Endothelial cell of umbilical vein (primary cell): Measurements from ENCODE around the gene CYB5A. TPM values are rescaled to one million over a fixed set of nuclear protein-coding genes. Genes with fewer than 3 reads are reported as not detected.

Experiments used
- BruUV-seq: library from RNA; stranded (reverse); fragments of 400-500 nt; replicated peaks from 2 replicates; lab custom pipeline; 2021; lab: Mats Ljungman, UMichigan
- CTCF ChIA-PET: fragments of 300-600, 350-600 bp; sonication (Branson Sonifier 250); formaldehyde crosslinking; loops from one replicate; lab custom pipeline; 2021; ENCODE audit warnings: antibody characterized with exemption, inconsistent platforms; lab: Charles Lee
- POLR2A ChIA-PET: fragments of 300-600, 350-600 bp; sonication (Branson Sonifier 250); formaldehyde crosslinking; loops from one replicate; lab custom pipeline; 2021; ENCODE audit warnings: antibody characterized with exemption, inconsistent platforms; lab: Charles Lee
- DNase-seq: peaks from one replicate; pipeline ENCODE4 v3.0.0-alpha.2; 2011; ENCODE audit warnings: low read depth, low spot score
- FAIRE-seq: peaks from 2 replicates; lab custom pipeline; 2011; peaks lifted over from hg19 to GRCh38; lab: Jason Lieb, UNC
- H2AFZ ChIP-seq: 2 replicates; pipeline ENCODE4 v1.6.0; 2012; ENCODE audit warnings: low read depth, low read length, control low read depth, inconsistent platforms
- H3K27ac ChIP-seq: 2 replicates; pipeline ENCODE4 v1.5.1; 2011; ENCODE audit warnings: low read depth, mild to moderate bottlenecking, control low read depth, low read length, moderate library complexity; ENCODE audit not compliant: insufficient read depth
- H3K27me3 ChIP-seq, 2 experiments: 2 replicates each; pipeline versions ENCODE4 v1.6.0 to v1.6.1; 2011; ENCODE audit warnings: low read length in 2 of 2, mixed read lengths in 1 of 2; ENCODE audit not compliant: control insufficient read depth in 2 of 2, insufficient read depth in 2 of 2
- H3K36me3 ChIP-seq, 2 experiments: 2 replicates in 1 of 2; 3 replicates in 1 of 2; pipeline ENCODE4 v1.5.1; 2011; ENCODE audit warnings: low read length in 2 of 2, mild to moderate bottlenecking in 1 of 2, moderate library complexity in 1 of 2; ENCODE audit not compliant: control insufficient read depth in 2 of 2, insufficient read depth in 2 of 2; ENCODE audit errors: extremely low read depth in 1 of 2
- H3K4me1 ChIP-seq: 3 replicates; pipeline ENCODE4 v1.5.1; 2011; ENCODE audit warnings: mild to moderate bottlenecking, low read length; ENCODE audit not compliant: control insufficient read depth, insufficient read depth; ENCODE audit errors: extremely low read depth
- H3K4me2 ChIP-seq: 2 replicates; pipeline ENCODE4 v1.6.1; 2011; ENCODE audit warnings: low read length, control low read depth, mixed read lengths; ENCODE audit not compliant: insufficient read depth
- H3K4me3 ChIP-seq, 3 experiments: fragments of 200-600 bp in 1 of 3; sonication (generic), shearing (Covaris generic) in 1 of 3; replicated peaks in 1 of 3; 2 replicates each; pipeline ENCODE4 v1.5.1; 2011 to 2016; ENCODE audit warnings: control low read depth in 3 of 3, low read length in 3 of 3, mild to moderate bottlenecking in 2 of 3, inconsistent platforms in 1 of 3, low read depth in 1 of 3, moderate library complexity in 1 of 3; ENCODE audit not compliant: insufficient read depth in 1 of 3
- H3K79me2 ChIP-seq: 2 replicates; pipeline ENCODE4 v1.6.0; 2012; ENCODE audit warnings: low read length, inconsistent platforms; ENCODE audit not compliant: control insufficient read depth, insufficient read depth
- H3K9ac ChIP-seq: replicated peaks from 2 replicates; pipeline ENCODE3; 2011; ENCODE audit warnings: low read length, control low read depth; ENCODE audit not compliant: insufficient read depth; ENCODE audit errors: extremely low read depth
- H3K9me1 ChIP-seq: replicated peaks from 3 replicates; pipeline ENCODE4 v1.6.0; 2011; ENCODE audit warnings: mild to moderate bottlenecking, low read length; ENCODE audit not compliant: control insufficient read depth, insufficient read depth; ENCODE audit errors: extremely low read depth
- H3K9me3 ChIP-seq: replicated peaks from 2 replicates; pipeline ENCODE4 v1.5.1; 2012; ENCODE audit warnings: low read length, inconsistent platforms; ENCODE audit not compliant: control insufficient read depth, insufficient read depth
- H4K20me1 ChIP-seq: replicated peaks from 2 replicates; pipeline ENCODE3; 2011; ENCODE audit warnings: mild to moderate bottlenecking, low read length; ENCODE audit not compliant: control insufficient read depth, insufficient read depth; ENCODE audit errors: extremely low read depth
- EZH2 ChIP-seq: IDR thresholded peaks from 2 replicates; pipeline ENCODE4 v1.6.1; 2012; ENCODE audit warnings: borderline replicate concordance, low read depth, mild to moderate bottlenecking, moderate library complexity, low read length, inconsistent platforms; ENCODE audit not compliant: severe bottlenecking
- FOS ChIP-seq: IDR thresholded peaks from 2 replicates; pipeline ENCODE4 v1.6.1; 2011; ENCODE audit warnings: mild to moderate bottlenecking, low read length, moderate library complexity, borderline replicate concordance; ENCODE audit not compliant: insufficient read depth
- GATA2 ChIP-seq: IDR thresholded peaks from 2 replicates; pipeline ENCODE4 v1.7.0; 2011; ENCODE audit warnings: low read depth, mild to moderate bottlenecking, moderate library complexity, mixed read lengths, low read length; ENCODE audit not compliant: insufficient read length, insufficient read depth
- JUN ChIP-seq: IDR thresholded peaks from 2 replicates; pipeline ENCODE4 v1.6.1; 2011; ENCODE audit warnings: borderline replicate concordance, low read depth; ENCODE audit not compliant: insufficient read length, insufficient read depth
- MYC ChIP-seq: IDR thresholded peaks from one replicate; pipeline ENCODE4 v1.6.1; 2011; ENCODE audit warnings: mild to moderate bottlenecking, low read depth, low read length
- POLR2A ChIP-seq: IDR thresholded peaks from 2 replicates; pipeline ENCODE4 v1.6.1; 2012; ENCODE audit warnings: low read depth, mild to moderate bottlenecking, control low read depth, low read length
- POLR2AphosphoS5 ChIP-seq: IDR thresholded peaks from 2 replicates; pipeline ENCODE4 v1.6.1; 2012; ENCODE audit warnings: low read depth, mild to moderate bottlenecking, control low read depth, low read length, moderate library complexity; ENCODE audit not compliant: insufficient read depth
- dilution Hi-C: fragments of 300-500 bp; cut with MboI; formaldehyde crosslinking; loops from one replicate; pipeline ENCODE4 v1.15.0; 2019; ENCODE audit warnings: low sequenced_read_pairs; ENCODE audit not compliant: extremely low pct_ligation_motif_present
- intact Hi-C: fragments of 100-400 bp; cut with micrococcal nuclease; formaldehyde crosslinking; loops from one replicate; pipeline ENCODE4 v1.10.0; 2022
- polyA plus RNA-seq, 4 experiments: library from polyadenylated mRNA; depleted of rRNA in 3 of 4; stranded (reverse) in 3 of 4; unstranded in 1 of 4; fragments of >200 nt; gene quantifications; 2 replicates each; pipeline versions ENCODE4 v1.2.1 to v1.2.3, GENCODE V29; 2011 to 2012; ENCODE audit warnings: missing spikeins in 1 of 4
- total RNA-seq: library from RNA; stranded (reverse); gene quantifications from 2 replicates; pipeline ENCODE4 v1.2.3, GENCODE V29; 2021
- TF ChIP-seq, protein P1 (sequence below): IDR thresholded peaks from 2 replicates; pipeline ENCODE4 v1.6.1; 2011; ENCODE audit not compliant: insufficient read depth, insufficient read length
- TF ChIP-seq, protein P2 (sequence below), 2 donors: IDR thresholded peaks; 1 replicate in 1 of 2; 2 replicates in 1 of 2; pipeline ENCODE4 v1.5.1; 2011; ENCODE audit warnings: low read length in 2 of 2, mild to moderate bottlenecking in 2 of 2, moderate library complexity in 2 of 2, control low read depth in 1 of 2, inconsistent platforms in 1 of 2, low read depth in 1 of 2; ENCODE audit not compliant: insufficient read depth in 1 of 2; ENCODE audit errors: extremely low read depth in 1 of 2

The CYB5A gene
- total and polyA plus RNA-seq, 2 donors (not counting 3 experiments of a cell fraction or from before 2014, with no cell fraction given) = 24.9 to 74.0 TPM

DNA sequence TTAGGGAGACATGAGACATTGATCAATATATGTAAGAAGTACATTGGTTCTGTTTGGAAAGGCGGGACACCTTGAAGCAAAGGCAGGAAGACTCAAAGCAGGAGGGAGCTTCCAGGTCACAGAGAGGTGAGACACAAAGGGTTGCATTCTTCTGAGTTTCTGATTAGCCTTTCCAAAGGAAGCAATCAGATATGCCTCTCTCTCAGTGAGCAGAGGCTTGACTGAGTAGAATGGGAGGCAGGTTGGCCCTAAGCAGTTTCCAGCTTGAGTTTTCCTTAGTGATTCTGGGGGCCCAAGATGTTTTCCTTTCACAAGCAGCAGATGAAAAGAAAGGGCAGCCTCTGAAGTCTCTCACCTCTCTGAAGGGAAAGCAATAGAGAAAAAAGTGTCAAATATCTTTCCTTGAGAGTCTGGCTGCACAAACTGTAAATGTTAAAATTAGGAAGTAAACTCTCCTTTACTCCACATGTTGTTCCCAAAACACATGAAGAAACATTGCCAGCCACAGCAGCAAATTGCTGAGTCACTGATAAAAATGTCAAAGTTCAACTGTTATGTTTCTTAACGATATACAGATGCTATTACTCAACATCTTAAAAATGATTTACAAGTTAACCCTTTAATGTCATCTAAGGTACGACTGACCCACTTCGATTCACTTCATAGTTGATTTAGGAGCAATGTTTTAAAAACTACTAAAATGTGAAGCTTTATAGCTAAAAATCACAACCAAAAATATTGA, 40.3 kb downstream of the CYB5A start:
- TF ChIP-seq, protein P1, sequence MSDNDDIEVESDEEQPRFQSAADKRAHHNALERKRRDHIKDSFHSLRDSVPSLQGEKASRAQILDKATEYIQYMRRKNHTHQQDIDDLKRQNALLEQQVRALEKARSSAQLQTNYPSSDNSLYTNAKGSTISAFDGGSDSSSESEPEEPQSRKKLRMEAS = no peak
- no peak for TF ChIP-seq FOS
- Histone ChIP-seq H3K27ac (no peak overlapping the region), H3K79me2 (no peaks in the 10 kb centered on the region), H2AFZ (peak overlapping the region; percentile 28), H3K9ac (no peak overlapping the region), H3K4me2 (peak overlapping the region; percentile 5), H3K27me3 (no peaks in the 10 kb centered on the region), H3K9me1 (no peaks in the 10 kb centered on the region), H3K36me3 (no peaks in the 10 kb centered on the region), H4K20me1 (no peaks in the 10 kb centered on the region), H3K9me3 (no peaks in the 10 kb centered on the region), H3K4me1 (peaks cover 17% of the 10 kb centered on the region), H3K4me3 (no peak overlapping the region)
- POLR2A ChIA-PET = no interaction called here
- dilution Hi-C loops (no loop called here), intact Hi-C loops (no loop called here)
- DNase-seq (peak; percentile 56), FAIRE-seq (peak; percentile 21)
- BruUV-seq = no TSS peak
- CTCF ChIA-PET = interaction anchor here (1.0 kb wide), 1 partner anchor 24 kb away, joined by 4 read pairs; no protein-coding TSS in a partner anchor

DNA sequence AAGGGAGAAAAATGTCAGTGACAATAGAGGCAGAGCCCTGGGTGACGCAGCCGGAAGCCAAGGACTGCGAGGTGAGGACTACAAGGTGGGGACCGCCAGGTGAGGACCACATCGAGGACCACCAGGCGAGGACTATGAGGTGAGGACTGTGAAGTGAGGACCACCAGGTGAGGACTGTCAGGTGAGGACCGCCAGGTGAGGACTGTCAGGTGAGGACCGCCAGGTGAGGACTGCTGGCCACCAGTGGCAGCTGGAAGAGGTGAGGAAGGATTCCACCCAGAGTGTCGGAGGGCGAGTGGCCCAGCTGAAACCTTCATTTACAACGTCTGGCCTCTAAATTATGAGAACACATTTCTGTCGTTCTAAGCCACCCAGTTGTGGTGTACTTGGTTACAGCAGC, 41.6 kb downstream of the CYB5A start:
- no peak overlapping the region for H3K9ac ChIP-seq
- no TSS peak for BruUV-seq
- intact Hi-C loops (no loop called here), dilution Hi-C loops (no loop called here)
- CTCF ChIA-PET = no interaction called here
- H3K9me1 ChIP-seq = no peaks in the 10 kb centered on the region
- no peak for FAIRE-seq
- POLR2A ChIA-PET = no interaction called here
- H3K36me3 ChIP-seq = no peaks in the 10 kb centered on the region
- no peak for TF ChIP-seq POLR2A
- no peak for TF ChIP-seq EZH2
- TF ChIP-seq GATA2 = no peak
- no peak for TF ChIP-seq MYC
- TF ChIP-seq JUN = no peak
- no peak for TF ChIP-seq POLR2AphosphoS5
- TF ChIP-seq, protein P2, sequence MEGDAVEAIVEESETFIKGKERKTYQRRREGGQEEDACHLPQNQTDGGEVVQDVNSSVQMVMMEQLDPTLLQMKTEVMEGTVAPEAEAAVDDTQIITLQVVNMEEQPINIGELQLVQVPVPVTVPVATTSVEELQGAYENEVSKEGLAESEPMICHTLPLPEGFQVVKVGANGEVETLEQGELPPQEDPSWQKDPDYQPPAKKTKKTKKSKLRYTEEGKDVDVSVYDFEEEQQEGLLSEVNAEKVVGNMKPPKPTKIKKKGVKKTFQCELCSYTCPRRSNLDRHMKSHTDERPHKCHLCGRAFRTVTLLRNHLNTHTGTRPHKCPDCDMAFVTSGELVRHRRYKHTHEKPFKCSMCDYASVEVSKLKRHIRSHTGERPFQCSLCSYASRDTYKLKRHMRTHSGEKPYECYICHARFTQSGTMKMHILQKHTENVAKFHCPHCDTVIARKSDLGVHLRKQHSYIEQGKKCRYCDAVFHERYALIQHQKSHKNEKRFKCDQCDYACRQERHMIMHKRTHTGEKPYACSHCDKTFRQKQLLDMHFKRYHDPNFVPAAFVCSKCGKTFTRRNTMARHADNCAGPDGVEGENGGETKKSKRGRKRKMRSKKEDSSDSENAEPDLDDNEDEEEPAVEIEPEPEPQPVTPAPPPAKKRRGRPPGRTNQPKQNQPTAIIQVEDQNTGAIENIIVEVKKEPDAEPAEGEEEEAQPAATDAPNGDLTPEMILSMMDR (IDR thresholded peaks at IDR 0.05; ENCODE audit: extremely low read depth in 1 of 2, insufficient read depth in 1 of 2, low read depth in 1 of 2, low read length in 2 of 2) = no peak
- TF ChIP-seq FOS = no peak
- TF ChIP-seq, protein P1 = no peak
- no peaks in the 10 kb centered on the region for H3K79me2 ChIP-seq
- no peaks in the 10 kb centered on the region for H3K9me3 ChIP-seq
- H3K4me2 ChIP-seq = no peak overlapping the region
- H2AFZ ChIP-seq = no peak overlapping the region
- no peak for DNase-seq
- H3K27me3 ChIP-seq = no peaks in the 10 kb centered on the region
- no peak overlapping the region for H3K27ac ChIP-seq
- no peaks in the 10 kb centered on the region for H4K20me1 ChIP-seq
- H3K4me3 ChIP-seq = no peak overlapping the region
- peaks cover 9% of the 10 kb centered on the region for H3K4me1 ChIP-seq
